ENCODE data around the gene ANKDD1A. TPM values are rescaled to one million over a fixed set of nuclear protein-coding genes. Genes with fewer than 3 reads are reported as not detected.

ANKDD1A gene
- total RNA-seq, 1 experiment from 2014 or later, result 6.1 TPM

GRCh38 chr15:64870353-64870752 is 41.3 kb upstream of the ANKDD1A start:
- TF ChIP-seq ZBTB43 (CRISPR knock-in tag; IDR thresholded peaks at IDR 0.05), result no peak
- no peak for TF ChIP-seq CREB1 (CRISPR knock-in tag; IDR thresholded peaks at IDR 0.05)
- no peak for TF ChIP-seq ZNF671 (CRISPR knock-in tag; IDR thresholded peaks at IDR 0.05)
- no peak for TF ChIP-seq USF1 (CRISPR knock-in tag; IDR thresholded peaks at IDR 0.05)
- no peak for TF ChIP-seq CDX4 (CRISPR knock-in tag; IDR thresholded peaks at IDR 0.05; ENCODE audit: borderline replicate concordance)
- TF ChIP-seq, protein P1, sequence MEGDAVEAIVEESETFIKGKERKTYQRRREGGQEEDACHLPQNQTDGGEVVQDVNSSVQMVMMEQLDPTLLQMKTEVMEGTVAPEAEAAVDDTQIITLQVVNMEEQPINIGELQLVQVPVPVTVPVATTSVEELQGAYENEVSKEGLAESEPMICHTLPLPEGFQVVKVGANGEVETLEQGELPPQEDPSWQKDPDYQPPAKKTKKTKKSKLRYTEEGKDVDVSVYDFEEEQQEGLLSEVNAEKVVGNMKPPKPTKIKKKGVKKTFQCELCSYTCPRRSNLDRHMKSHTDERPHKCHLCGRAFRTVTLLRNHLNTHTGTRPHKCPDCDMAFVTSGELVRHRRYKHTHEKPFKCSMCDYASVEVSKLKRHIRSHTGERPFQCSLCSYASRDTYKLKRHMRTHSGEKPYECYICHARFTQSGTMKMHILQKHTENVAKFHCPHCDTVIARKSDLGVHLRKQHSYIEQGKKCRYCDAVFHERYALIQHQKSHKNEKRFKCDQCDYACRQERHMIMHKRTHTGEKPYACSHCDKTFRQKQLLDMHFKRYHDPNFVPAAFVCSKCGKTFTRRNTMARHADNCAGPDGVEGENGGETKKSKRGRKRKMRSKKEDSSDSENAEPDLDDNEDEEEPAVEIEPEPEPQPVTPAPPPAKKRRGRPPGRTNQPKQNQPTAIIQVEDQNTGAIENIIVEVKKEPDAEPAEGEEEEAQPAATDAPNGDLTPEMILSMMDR (IDR thresholded peaks at IDR 0.05), result no peak
- no peak for TF ChIP-seq USF2 (CRISPR knock-in tag; IDR thresholded peaks at IDR 0.05)
- TF ChIP-seq FOXJ3 (CRISPR knock-in tag; IDR thresholded peaks at IDR 0.05; ENCODE audit: borderline replicate concordance), result no peak
- TF ChIP-seq SOX15 (CRISPR knock-in tag; IDR thresholded peaks at IDR 0.05), result no peak
- no peak for TF ChIP-seq TEAD1 (CRISPR knock-in tag; IDR thresholded peaks at IDR 0.05)
- no peak for TF ChIP-seq SMAD4 (CRISPR knock-in tag; IDR thresholded peaks at IDR 0.05)
- TF ChIP-seq ETV6 (CRISPR knock-in tag; IDR thresholded peaks at IDR 0.05), result no peak
- no peak for TF ChIP-seq PRRX2 (CRISPR knock-in tag; IDR thresholded peaks at IDR 0.05)
- ChIA-PET CTCF (no interaction called here), POLR2A (no interaction called here)

GRCh38 chr15:64875641-64876223 is 36.0 kb upstream of the ANKDD1A start:
- H3K27ac Mint-ChIP-seq, result no peak overlapping the region
- H3K36me3 Mint-ChIP-seq, result no peaks in the 10 kb centered on the region
- H3K9me3 Mint-ChIP-seq, result no peaks in the 10 kb centered on the region

More at GRCh38 chr15:64870353-64870752, 41.3 kb upstream of the ANKDD1A start:
- Mint-ChIP-seq H3K36me3 (0 out of 2 replicates have a peak, but pooled peaks cover 2% of the 10 kb centered on the region), H3K9me3 (no peaks in the 10 kb centered on the region), H3K4me3 (no peak overlapping the region), H3K27me3 (ENCODE audit: low read depth) (no peaks in the 10 kb centered on the region), H3K4me1 (peaks cover 40% of the 10 kb centered on the region), H3K27ac (no peak overlapping the region)
- ATAC-seq, result no peak
- DNase-seq (ENCODE audit: low spot score), result no peak

More at GRCh38 chr15:64875641-64876223, 36.0 kb upstream of the ANKDD1A start:
- ATAC-seq (no peak), DNase-seq (ENCODE audit: low spot score) (no peak)
- H3K4me3 Mint-ChIP-seq, result no peak overlapping the region
- peaks cover 25% of the 10 kb centered on the region for H3K4me1 Mint-ChIP-seq
- TF ChIP-seq KAT7 (CRISPR knock-in tag; IDR thresholded peaks at IDR 0.05; ENCODE audit: borderline replicate concordance) (no peak), FOXP1 (CRISPR knock-in tag; IDR thresholded peaks at IDR 0.05; ENCODE audit: borderline replicate concordance) (no peak), USF2 (CRISPR knock-in tag; IDR thresholded peaks at IDR 0.05) (no peak), MYBL2 (CRISPR knock-in tag; IDR thresholded peaks at IDR 0.05) (no peak), ZNF219 (CRISPR knock-in tag; IDR thresholded peaks at IDR 0.05; ENCODE audit: borderline replicate concordance) (no peak)
- TF ChIP-seq, protein P2, sequence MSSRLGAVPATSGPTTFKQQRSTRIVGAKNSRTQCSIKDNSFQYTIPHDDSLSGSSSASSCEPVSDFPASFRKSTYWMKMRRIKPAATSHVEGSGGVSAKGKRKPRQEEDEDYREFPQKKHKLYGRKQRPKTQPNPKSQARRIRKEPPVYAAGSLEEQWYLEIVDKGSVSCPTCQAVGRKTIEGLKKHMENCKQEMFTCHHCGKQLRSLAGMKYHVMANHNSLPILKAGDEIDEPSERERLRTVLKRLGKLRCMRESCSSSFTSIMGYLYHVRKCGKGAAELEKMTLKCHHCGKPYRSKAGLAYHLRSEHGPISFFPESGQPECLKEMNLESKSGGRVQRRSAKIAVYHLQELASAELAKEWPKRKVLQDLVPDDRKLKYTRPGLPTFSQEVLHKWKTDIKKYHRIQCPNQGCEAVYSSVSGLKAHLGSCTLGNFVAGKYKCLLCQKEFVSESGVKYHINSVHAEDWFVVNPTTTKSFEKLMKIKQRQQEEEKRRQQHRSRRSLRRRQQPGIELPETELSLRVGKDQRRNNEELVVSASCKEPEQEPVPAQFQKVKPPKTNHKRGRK (CRISPR knock-in tag; IDR thresholded peaks at IDR 0.05; ENCODE audit: borderline replicate concordance), result no peak
- TF ChIP-seq, protein P1 (IDR thresholded peaks at IDR 0.05), result no peak
- CTCF ChIA-PET, result interaction anchor here (1.1 to 2.1 kb wide), 4 partner anchors 14 to 71 kb away, joined by 3 to 12 read pairs (median 4); no protein-coding TSS in a partner anchor
- no peaks in the 10 kb centered on the region for H3K27me3 Mint-ChIP-seq (ENCODE audit: low read depth)
- POLR2A ChIA-PET, result interaction anchor here (1.5 kb wide), 1 partner anchor 9 kb away, joined by 5 read pairs; no protein-coding TSS in a partner anchor

Data from WTC11 (cell line).